ENCODE data around the gene TXNRD1.

The TXNRD1 gene

DNA sequence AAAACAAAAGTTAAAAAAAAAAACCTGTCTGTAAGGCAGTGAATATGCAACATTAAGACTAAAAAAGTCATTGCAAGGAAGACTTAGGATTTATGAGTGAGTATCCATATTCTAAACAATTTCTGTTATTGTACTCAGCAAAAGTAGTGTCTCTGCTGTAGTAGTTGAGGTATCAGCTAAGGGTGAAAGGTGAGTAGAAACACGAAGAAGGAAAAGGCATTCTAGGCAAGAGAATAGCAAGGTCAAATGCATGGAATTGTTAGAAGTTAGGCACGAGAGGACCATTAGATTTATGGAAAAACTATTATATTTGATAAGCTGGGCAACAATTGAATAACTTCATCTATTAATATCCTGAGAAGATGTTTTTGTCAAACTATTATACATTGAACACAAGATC lies 89.8 kb downstream of the TXNRD1 start:
- TF ChIP-seq, protein P1, sequence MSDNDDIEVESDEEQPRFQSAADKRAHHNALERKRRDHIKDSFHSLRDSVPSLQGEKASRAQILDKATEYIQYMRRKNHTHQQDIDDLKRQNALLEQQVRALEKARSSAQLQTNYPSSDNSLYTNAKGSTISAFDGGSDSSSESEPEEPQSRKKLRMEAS (IDR thresholded peaks at IDR 0.05; ENCODE audit: low read depth, low read length) = no peak
- TF ChIP-seq, protein P2, sequence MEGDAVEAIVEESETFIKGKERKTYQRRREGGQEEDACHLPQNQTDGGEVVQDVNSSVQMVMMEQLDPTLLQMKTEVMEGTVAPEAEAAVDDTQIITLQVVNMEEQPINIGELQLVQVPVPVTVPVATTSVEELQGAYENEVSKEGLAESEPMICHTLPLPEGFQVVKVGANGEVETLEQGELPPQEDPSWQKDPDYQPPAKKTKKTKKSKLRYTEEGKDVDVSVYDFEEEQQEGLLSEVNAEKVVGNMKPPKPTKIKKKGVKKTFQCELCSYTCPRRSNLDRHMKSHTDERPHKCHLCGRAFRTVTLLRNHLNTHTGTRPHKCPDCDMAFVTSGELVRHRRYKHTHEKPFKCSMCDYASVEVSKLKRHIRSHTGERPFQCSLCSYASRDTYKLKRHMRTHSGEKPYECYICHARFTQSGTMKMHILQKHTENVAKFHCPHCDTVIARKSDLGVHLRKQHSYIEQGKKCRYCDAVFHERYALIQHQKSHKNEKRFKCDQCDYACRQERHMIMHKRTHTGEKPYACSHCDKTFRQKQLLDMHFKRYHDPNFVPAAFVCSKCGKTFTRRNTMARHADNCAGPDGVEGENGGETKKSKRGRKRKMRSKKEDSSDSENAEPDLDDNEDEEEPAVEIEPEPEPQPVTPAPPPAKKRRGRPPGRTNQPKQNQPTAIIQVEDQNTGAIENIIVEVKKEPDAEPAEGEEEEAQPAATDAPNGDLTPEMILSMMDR (IDR thresholded peaks at IDR 0.05; ENCODE audit: low read depth, low read length) = no peak
- no peak for TF ChIP-seq POLR2A (IDR thresholded peaks at IDR 0.05; ENCODE audit: extremely low read depth, insufficient read length)
- no peak for TF ChIP-seq MYC (IDR thresholded peaks at IDR 0.05; ENCODE audit: low read depth, low read length)
- no peak for DNase-seq (ENCODE audit: low read depth)
- H3K4me3 ChIP-seq (ENCODE audit: low read depth, low read length) = no peak overlapping the region

DNA sequence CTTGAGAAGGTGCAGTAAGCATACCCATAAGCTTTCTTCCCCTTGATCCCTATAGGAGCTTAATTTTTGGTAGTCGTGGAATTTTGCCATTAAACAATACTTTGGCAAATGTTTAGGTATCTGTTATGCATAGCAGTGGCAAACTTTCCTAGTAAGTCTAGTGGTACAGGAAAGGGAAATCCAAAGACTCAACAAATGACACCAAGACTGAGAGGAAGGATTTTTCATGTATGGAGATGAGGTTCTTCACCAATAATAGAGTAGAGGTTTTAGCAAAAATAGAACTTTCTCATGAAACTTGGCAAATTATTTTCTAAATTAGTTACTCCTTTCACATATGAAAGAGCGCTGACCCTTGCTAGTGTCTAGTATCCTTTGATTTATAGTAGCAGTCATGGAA lies 90.8 kb downstream of the TXNRD1 start:
- no peak overlapping the region for H3K4me3 ChIP-seq (ENCODE audit: low read depth, low read length)
- TF ChIP-seq POLR2A (IDR thresholded peaks at IDR 0.05; ENCODE audit: extremely low read depth, insufficient read length) = no peak
- no peak for TF ChIP-seq MYC (IDR thresholded peaks at IDR 0.05; ENCODE audit: low read depth, low read length)
- TF ChIP-seq, protein P1 (IDR thresholded peaks at IDR 0.05; ENCODE audit: low read depth, low read length) = no peak
- TF ChIP-seq, protein P2 (IDR thresholded peaks at IDR 0.05; ENCODE audit: low read depth, low read length) = no peak
- no peak for DNase-seq (ENCODE audit: low read depth)

DNA sequence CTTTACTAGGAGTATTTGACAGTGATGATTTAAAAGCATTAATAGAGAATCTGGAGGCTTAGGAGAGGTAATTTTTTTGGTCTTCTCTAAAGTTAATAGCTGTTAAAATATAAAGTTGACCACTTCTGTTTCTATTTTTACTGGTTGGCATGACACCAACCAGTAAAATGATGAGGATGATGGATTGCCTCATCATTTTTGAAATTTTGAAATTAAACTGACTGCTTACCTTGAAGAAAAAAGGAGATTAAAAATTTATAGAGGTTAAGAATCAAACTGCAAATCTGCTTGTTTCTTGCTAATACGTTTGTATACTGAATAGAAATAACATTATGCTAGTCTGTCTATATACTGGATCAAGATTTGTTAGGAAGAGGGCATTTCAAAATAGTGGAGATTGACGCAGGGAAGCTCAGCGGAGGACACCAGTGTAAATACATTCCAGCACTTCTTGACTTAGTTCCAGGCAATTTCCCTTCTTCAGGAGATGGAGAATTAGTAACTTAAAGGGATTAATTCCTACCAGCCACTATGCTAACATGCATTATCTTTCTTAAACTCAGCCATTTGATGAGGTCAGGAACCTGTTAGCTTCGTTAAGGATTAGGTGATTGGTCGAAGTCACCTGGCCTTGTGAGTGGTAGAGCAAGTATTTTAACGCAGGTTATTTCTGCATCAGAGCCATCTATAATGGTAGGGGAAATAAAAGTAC lies 91.5 kb downstream of the TXNRD1 start:
- H3K4me3 ChIP-seq (ENCODE audit: low read depth, low read length) = no peak overlapping the region
- no peak for DNase-seq (ENCODE audit: low read depth)
- TF ChIP-seq, protein P1 (IDR thresholded peaks at IDR 0.05; ENCODE audit: low read depth, low read length) = no peak
- TF ChIP-seq POLR2A (IDR thresholded peaks at IDR 0.05; ENCODE audit: extremely low read depth, insufficient read length) (no peak), MYC (IDR thresholded peaks at IDR 0.05; ENCODE audit: low read depth, low read length) (no peak)
- TF ChIP-seq, protein P2 (IDR thresholded peaks at IDR 0.05; ENCODE audit: low read depth, low read length) = no peak

DNA sequence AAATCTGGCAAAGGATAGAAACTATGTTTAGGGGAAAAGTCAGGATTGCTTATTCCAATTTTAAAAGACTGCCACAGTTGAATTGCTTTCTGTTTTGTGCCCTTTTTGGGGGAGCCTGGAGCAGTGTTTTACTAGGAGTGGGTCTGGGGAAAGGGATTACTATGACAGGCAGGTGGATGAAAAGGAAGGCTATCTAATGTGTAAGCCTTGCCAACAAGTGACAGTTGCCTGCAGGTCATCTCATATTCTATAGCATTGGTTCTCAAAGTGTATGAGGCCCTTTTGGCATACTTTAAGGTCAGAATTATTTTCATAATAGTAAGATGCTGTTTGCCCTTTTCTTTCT lies 92.0 kb downstream of the TXNRD1 start:
- TF ChIP-seq, protein P2 (IDR thresholded peaks at IDR 0.05; ENCODE audit: low read depth, low read length) = no peak
- TF ChIP-seq, protein P1 (IDR thresholded peaks at IDR 0.05; ENCODE audit: low read depth, low read length) = no peak
- TF ChIP-seq MYC (IDR thresholded peaks at IDR 0.05; ENCODE audit: low read depth, low read length) = no peak
- TF ChIP-seq POLR2A (IDR thresholded peaks at IDR 0.05; ENCODE audit: extremely low read depth, insufficient read length) = no peak
- no peak overlapping the region for H3K4me3 ChIP-seq (ENCODE audit: low read depth, low read length)
- DNase-seq (ENCODE audit: low read depth) = no peak

DNA sequence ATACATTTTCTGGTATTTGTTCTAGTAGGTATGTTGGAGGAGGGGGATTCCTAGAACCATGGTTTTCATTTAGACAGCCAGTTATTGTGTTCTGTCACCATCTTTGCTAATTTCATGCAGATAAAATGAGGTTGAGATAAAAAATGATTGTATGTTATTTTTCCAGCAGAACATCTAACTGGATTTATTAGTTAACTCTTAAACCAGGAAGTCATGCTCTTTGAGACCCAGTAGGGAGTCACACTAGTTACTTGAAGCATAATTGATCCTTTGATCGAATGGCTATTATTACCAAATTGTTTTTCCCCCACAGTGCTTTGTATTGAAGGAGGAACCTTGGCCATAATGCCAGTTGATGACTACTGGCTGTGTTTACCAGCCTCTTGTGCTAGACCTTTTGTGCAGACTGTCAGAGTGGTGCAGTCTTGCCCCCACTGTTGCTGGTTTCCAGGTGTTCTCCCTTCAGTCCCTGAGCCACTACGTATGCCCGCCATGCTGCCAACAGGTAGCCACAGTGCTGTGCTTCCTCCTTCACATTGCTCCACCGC lies 93.9 kb downstream of the TXNRD1 start:
- TF ChIP-seq POLR2A (IDR thresholded peaks at IDR 0.05; ENCODE audit: extremely low read depth, insufficient read length) = no peak
- TF ChIP-seq, protein P2 (IDR thresholded peaks at IDR 0.05; ENCODE audit: low read depth, low read length) = no peak
- TF ChIP-seq, protein P1 (IDR thresholded peaks at IDR 0.05; ENCODE audit: low read depth, low read length) = no peak
- no peak for TF ChIP-seq MYC (IDR thresholded peaks at IDR 0.05; ENCODE audit: low read depth, low read length)
- no peak overlapping the region for H3K4me3 ChIP-seq (ENCODE audit: low read depth, low read length)
- no peak for DNase-seq (ENCODE audit: low read depth)
